ENCODE measurements around the gene COL7A1.

GRCh38 chr3:48623851-48624547 is 28.9 kb upstream of the COL7A1 start:
- TF ChIP-seq ZBTB7A (IDR thresholded peaks at IDR 0.05; ENCODE audit: low read depth) (no peak), EP300 (IDR thresholded peaks at IDR 0.05; ENCODE audit: borderline replicate concordance) (no peak), REST (IDR thresholded peaks at IDR 0.05; ENCODE audit: low read depth) (no peak)
